SU-DHL-6 (cell line): ENCODE measurements around the gene ARHGAP33.

Source experiments
- H2AFZ ChIP-seq: fragments of 200-600 bp; sonication (generic); 2 replicates; pipeline ENCODE4 v1.6.1; 2014; ENCODE audit warnings: low read depth, mild to moderate bottlenecking, moderate library complexity, mixed read lengths, antibody characterized with exemption, low read length; ENCODE audit not compliant: severe bottlenecking
- H3F3A ChIP-seq: fragments of 200-600 bp; shearing (Covaris generic); 2 replicates; pipeline ENCODE4 v1.6.0; 2016; ENCODE audit warnings: antibody characterized with exemption, mild to moderate bottlenecking; ENCODE audit not compliant: insufficient read depth
- H3K27ac ChIP-seq: fragments of 200-600 bp; sonication (generic); 2 replicates; pipeline ENCODE4 v1.5.1; 2016; ENCODE audit warnings: low read depth, mild to moderate bottlenecking, low read length, moderate library complexity, mixed read lengths
- H3K27me3 ChIP-seq: fragments of 200-600 bp; sonication (generic), shearing (Covaris generic); 2 replicates; pipeline ENCODE4 v1.6.0; 2014; ENCODE audit warnings: mild to moderate bottlenecking, low read length
- H3K36me3 ChIP-seq: fragments of 200-600 bp; sonication (generic); 2 replicates; pipeline ENCODE4 v1.6.1; 2014; ENCODE audit warnings: mild to moderate bottlenecking, low read length, mixed read lengths
- H3K4me2 ChIP-seq: fragments of 300-600, 200-600 bp; shearing (Covaris generic), sonication (generic); 2 replicates; pipeline ENCODE4 v1.6.0; 2014; ENCODE audit warnings: low read length, low read depth, mild to moderate bottlenecking; ENCODE audit not compliant: poor library complexity, severe bottlenecking
- H3K4me3 ChIP-seq: fragments of 200-600 bp; sonication (generic); 2 replicates; pipeline ENCODE4 v1.5.1; 2014; ENCODE audit warnings: antibody characterized with exemption, low read length, mild to moderate bottlenecking, mixed read lengths; ENCODE audit not compliant: insufficient read depth, poor library complexity, severe bottlenecking
- H3K79me2 ChIP-seq: fragments of 200-600 bp; sonication (generic); 2 replicates; pipeline ENCODE4 v1.6.1; 2014; ENCODE audit warnings: mild to moderate bottlenecking, low read length, moderate library complexity; ENCODE audit not compliant: insufficient read depth
- H3K9ac ChIP-seq: fragments of 200-600 bp; sonication (generic); 2 replicates; pipeline ENCODE4 v1.7.0; 2014; ENCODE audit warnings: mild to moderate bottlenecking, low read length
- H3K9me2 ChIP-seq: fragments of 200-600 bp; sonication (generic); replicated peaks from 2 replicates; pipeline ENCODE4 v1.6.1; 2014; ENCODE audit warnings: low read length; ENCODE audit not compliant: insufficient read depth
- H3K9me3 ChIP-seq: fragments of 200-600 bp; sonication (generic); 2 replicates; pipeline ENCODE4 v1.6.1; 2014; ENCODE audit warnings: low read length, mixed read lengths; ENCODE audit not compliant: insufficient read depth
- H4K20me1 ChIP-seq: fragments of 200-600 bp; sonication (generic); 2 replicates; pipeline ENCODE4 v1.6.1; 2014; ENCODE audit warnings: low read depth, mild to moderate bottlenecking, antibody characterized with exemption, low read length, moderate library complexity, mixed read lengths
- CTCF ChIP-seq: fragments of 200-600 bp; sonication (generic); IDR thresholded peaks from one replicate; pipeline ENCODE4 v1.5.1; 2017; ENCODE audit warnings: antibody characterized with exemption, mild to moderate bottlenecking, low read length, moderate library complexity; ENCODE audit not compliant: insufficient read depth, poor library complexity, severe bottlenecking
- EZH2phosphoT487 ChIP-seq: fragments of 200-600 bp; sonication (generic), shearing (Covaris generic); conservative IDR thresholded peaks from 2 replicates; pipeline ENCODE4 v1.6.1; 2018; ENCODE audit warnings: mild to moderate bottlenecking, antibody characterized with exemption, low read length, moderate library complexity, mixed read lengths

The ARHGAP33 gene

GRCh38 chr19:35755550-35756376 is 19.6 kb upstream of the ARHGAP33 start:
- H3K79me2 ChIP-seq: peaks cover 17% of the 10 kb centered on the region
- H3K9me2 ChIP-seq: no peaks in the 10 kb centered on the region
- no peaks in the 10 kb centered on the region for H3F3A ChIP-seq
- no peaks in the 10 kb centered on the region for H4K20me1 ChIP-seq
- no peak overlapping the region for H3K4me3 ChIP-seq
- no peak overlapping the region for H3K27ac ChIP-seq
- no peaks in the 10 kb centered on the region for H3K27me3 ChIP-seq
- no peaks in the 10 kb centered on the region for H3K36me3 ChIP-seq
- no peak overlapping the region for H2AFZ ChIP-seq
- TF ChIP-seq EZH2phosphoT487: no peak
- TF ChIP-seq CTCF: no peak
- H3K9me3 ChIP-seq: no peaks in the 10 kb centered on the region
- no peak overlapping the region for H3K9ac ChIP-seq
- H3K4me2 ChIP-seq: no peak overlapping the region

- Histone ChIP-seq H2AFZ (no peak within 1 kb of the TSS), H3K27me3 (no peaks in the 10 kb centered on the region), H3K4me3 (peak within 1 kb of the TSS; percentile 69), H3K79me2 (peaks cover 17% of the 10 kb centered on the region), H3K4me2 (peak within 1 kb of the TSS; percentile 84), H3K9me2 (no peaks in the 10 kb centered on the region), H3K27ac (peak within 1 kb of the TSS; percentile 66), H3K9me3 (no peaks in the 10 kb centered on the region), H3K9ac (peak within 1 kb of the TSS; percentile 81), H3F3A (no peaks in the 10 kb centered on the region), H4K20me1 (no peaks in the 10 kb centered on the region), H3K36me3 (no peaks in the 10 kb centered on the region)
- TF ChIP-seq EZH2phosphoT487: no peak
- TF ChIP-seq CTCF: no peak
These were observed 18.8 kb upstream of the ARHGAP33 start, which contains the start of gene HSPB6 for GRCh38 chr19:35756377-35757230. HSPB6 (minus strand) TSS chr19:35757029; CDS start chr19:35757008, 21 bp downstream.

DNA sequence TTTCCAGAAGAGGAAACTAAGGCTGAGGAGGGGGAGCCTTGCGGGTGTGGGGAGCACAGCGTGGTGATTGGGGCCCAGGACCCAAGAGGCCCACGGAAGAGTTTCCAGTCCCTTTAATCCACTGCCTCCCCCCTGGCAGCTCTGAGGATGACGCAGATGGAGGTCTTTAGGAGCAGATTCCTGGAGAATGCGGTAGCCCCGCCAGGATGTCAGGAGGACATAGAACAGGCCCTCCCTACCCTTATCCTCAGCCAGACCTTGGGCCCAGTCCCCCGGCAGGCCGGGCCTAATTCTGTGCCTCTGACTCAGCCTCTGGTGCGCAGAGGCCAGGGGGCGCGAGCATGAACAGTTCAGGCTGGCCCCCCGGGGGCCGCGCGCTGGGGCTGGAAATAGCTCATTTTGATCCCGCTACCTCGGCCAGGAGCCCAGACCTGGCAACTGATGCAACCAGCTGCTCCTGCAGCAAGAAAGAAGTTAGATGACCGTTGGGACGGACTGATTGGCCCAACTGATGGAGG is 18.1 kb upstream of the ARHGAP33 start:
- no peaks in the 10 kb centered on the region for H3F3A ChIP-seq
- H3K4me3 ChIP-seq: peak overlapping the region; percentile 69
- H4K20me1 ChIP-seq: no peaks in the 10 kb centered on the region
- peak overlapping the region; percentile 81 for H3K9ac ChIP-seq
- H2AFZ ChIP-seq: no peak overlapping the region
- TF ChIP-seq CTCF: no peak
- no peak for TF ChIP-seq EZH2phosphoT487
- H3K79me2 ChIP-seq: peaks cover 17% of the 10 kb centered on the region
- H3K27ac ChIP-seq: peak overlapping the region; percentile 66
- H3K27me3 ChIP-seq: no peaks in the 10 kb centered on the region
- no peaks in the 10 kb centered on the region for H3K36me3 ChIP-seq
- no peaks in the 10 kb centered on the region for H3K9me2 ChIP-seq
- no peaks in the 10 kb centered on the region for H3K9me3 ChIP-seq
- H3K4me2 ChIP-seq: peak overlapping the region; percentile 84
